Neural cell (in vitro differentiated cells): ENCODE measurements around the gene HCCS. TPM values are rescaled to one million over a fixed set of nuclear protein-coding genes. Genes with fewer than 3 reads are reported as not detected.

Source experiments
- H2AFZ ChIP-seq: fragments of 200-600, 300-800 bp; sonication (generic), shearing (Covaris generic); 2 replicates; pipeline ENCODE4 v1.6.0; 2014; ENCODE audit warnings: low read depth, mild to moderate bottlenecking, antibody characterized with exemption, low read length, moderate library complexity
- H3F3A ChIP-seq: fragments of 200-600 bp; shearing (Covaris generic); 2 replicates; pipeline ENCODE4 v1.6.1; 2016; ENCODE audit warnings: mild to moderate bottlenecking, moderate library complexity, mixed read lengths, antibody characterized with exemption, low read length; ENCODE audit not compliant: insufficient read depth, poor library complexity, severe bottlenecking
- H3K27ac ChIP-seq: fragments of 200-600, 300-800 bp; sonication (generic), shearing (Covaris generic); 2 replicates; pipeline ENCODE4 v1.5.1; 2014; ENCODE audit warnings: mild to moderate bottlenecking, low read length, moderate library complexity
- H3K27me3 ChIP-seq: fragments of 300-800, 200-600 bp; sonication (generic), shearing (Covaris generic); 2 replicates; pipeline ENCODE4 v1.6.0; 2014; ENCODE audit warnings: mild to moderate bottlenecking, low read depth, low read length, moderate library complexity; ENCODE audit not compliant: insufficient read depth
- H3K36me3 ChIP-seq: fragments of 300-800, 200-600 bp; sonication (generic), shearing (Covaris generic); 2 replicates; pipeline ENCODE4 v1.5.1; 2014; ENCODE audit warnings: mild to moderate bottlenecking, antibody characterized with exemption, low read length, moderate library complexity; ENCODE audit not compliant: insufficient read depth
- H3K4me2 ChIP-seq: fragments of 300-800, 200-600 bp; sonication (generic), shearing (Covaris generic); 2 replicates; pipeline ENCODE4 v1.6.0; 2014; ENCODE audit warnings: mild to moderate bottlenecking, low read length
- H3K4me3 ChIP-seq: fragments of 300-800, 200-600 bp; sonication (generic), shearing (Covaris generic); 2 replicates; pipeline ENCODE4 v1.5.1; 2014; ENCODE audit warnings: mild to moderate bottlenecking, low read length, moderate library complexity
- H3K79me2 ChIP-seq: fragments of 200-600 bp; shearing (Covaris generic); replicated peaks from 2 replicates; pipeline ENCODE4 v1.6.0; 2014; ENCODE audit warnings: mild to moderate bottlenecking, low read length, moderate library complexity; ENCODE audit not compliant: insufficient read depth
- H3K9ac ChIP-seq: fragments of 300-800, 200-600 bp; sonication (generic), shearing (Covaris generic); 2 replicates; pipeline ENCODE4 v1.6.1; 2016; ENCODE audit warnings: mild to moderate bottlenecking, low read length, mixed read lengths
- H3K9me2 ChIP-seq: fragments of 200-600 bp; shearing (Covaris generic); 2 replicates; pipeline ENCODE4 v1.6.1; 2016; ENCODE audit warnings: mild to moderate bottlenecking, low read length, mixed read lengths; ENCODE audit not compliant: insufficient read depth
- H3K9me3 ChIP-seq: fragments of 200-600, 300-800 bp; sonication (generic), shearing (Covaris generic); 2 replicates; pipeline ENCODE4 v1.6.1; 2016; ENCODE audit warnings: mild to moderate bottlenecking, mixed run types, low read length, moderate library complexity, mixed read lengths
- H4K20me1 ChIP-seq: fragments of 200-600 bp; shearing (Covaris generic); 2 replicates; pipeline ENCODE4 v1.6.1; 2016; ENCODE audit warnings: mild to moderate bottlenecking, mixed run types; ENCODE audit not compliant: insufficient read depth
- CTCF ChIP-seq: fragments of 450-650 bp; IDR thresholded peaks from 2 replicates; pipeline ENCODE4 v1.5.1; 2014; ENCODE audit warnings: antibody characterized with exemption, mild to moderate bottlenecking, moderate library complexity; ENCODE audit not compliant: poor library complexity, severe bottlenecking
- EP300 ChIP-seq: fragments of 450-650 bp; conservative IDR thresholded peaks from 2 replicates; pipeline ENCODE4 v1.6.1; 2014; ENCODE audit warnings: antibody characterized with exemption, mild to moderate bottlenecking, moderate library complexity; ENCODE audit not compliant: poor library complexity, severe bottlenecking
- EZH2 ChIP-seq: fragments of 200-600, 300-800 bp; shearing (Covaris generic), sonication (generic); IDR thresholded peaks from 2 replicates; pipeline ENCODE4 v1.6.1; 2014; ENCODE audit warnings: antibody characterized with exemption, low read length, borderline replicate concordance, mild to moderate bottlenecking; ENCODE audit not compliant: insufficient read depth, poor library complexity, severe bottlenecking
- MXI1 ChIP-seq: fragments of 450-650 bp; conservative IDR thresholded peaks from 2 replicates; pipeline ENCODE4 v1.6.1; 2014; ENCODE audit warnings: antibody characterized with exemption, mild to moderate bottlenecking; ENCODE audit not compliant: poor library complexity, severe bottlenecking
- POLR2AphosphoS5 ChIP-seq: IDR thresholded peaks from 2 replicates; pipeline ENCODE4 v1.6.1; 2012
- RAD21 ChIP-seq: fragments of 450-650 bp; conservative IDR thresholded peaks from 2 replicates; pipeline ENCODE4 v1.6.1; 2014; ENCODE audit warnings: antibody characterized with exemption, mild to moderate bottlenecking, moderate library complexity
- REST ChIP-seq: IDR thresholded peaks from 2 replicates; pipeline ENCODE4 v1.6.1; 2012; ENCODE audit warnings: borderline replicate concordance
- SMC3 ChIP-seq: fragments of 450-650 bp; conservative IDR thresholded peaks from 2 replicates; pipeline ENCODE4 v1.6.1; 2014; ENCODE audit warnings: antibody characterized with exemption, mild to moderate bottlenecking, moderate library complexity; ENCODE audit not compliant: poor library complexity
- TAF1 ChIP-seq: IDR thresholded peaks from 2 replicates; pipeline ENCODE4 v1.6.1; 2012; ENCODE audit warnings: low read depth
- polyA plus RNA-seq: library from polyadenylated mRNA; depleted of rRNA; stranded (reverse); fragments of >200 nt; gene quantifications from 2 replicates; pipeline ENCODE4 v1.2.3, GENCODE V29; 2014
- small RNA-seq, 3 experiments: library from RNA; depleted of rRNA; stranded (forward); fragments of <200 nt; gene quantifications; one replicate each; pipeline ENCODE3, GENCODE V24; 2012

HCCS gene
- polyA plus RNA-seq, 1 donor from 2014 or later = 17.6 TPM

- H3K9ac ChIP-seq = no peak overlapping the region
- no peaks in the 10 kb centered on the region for H3K79me2 ChIP-seq
- H4K20me1 ChIP-seq = no peaks in the 10 kb centered on the region
- H3F3A ChIP-seq = no peaks in the 10 kb centered on the region
- no peaks in the 10 kb centered on the region for H3K36me3 ChIP-seq
- H3K9me2 ChIP-seq = no peaks in the 10 kb centered on the region
- no peak for TF ChIP-seq CTCF
- TF ChIP-seq MXI1 = no peak
- TF ChIP-seq EP300 = no peak
- TF ChIP-seq EZH2 = no peak
- TF ChIP-seq TAF1 = no peak
- no peak for TF ChIP-seq SMC3
- TF ChIP-seq POLR2AphosphoS5 = no peak
- no peak for TF ChIP-seq RAD21
- no peak for TF ChIP-seq REST
- H3K9me3 ChIP-seq = no peaks in the 10 kb centered on the region
- H2AFZ ChIP-seq = no peak overlapping the region
- H3K27me3 ChIP-seq = no peaks in the 10 kb centered on the region
- H3K4me2 ChIP-seq = no peak overlapping the region
- no peak overlapping the region for H3K4me3 ChIP-seq
- no peak overlapping the region for H3K27ac ChIP-seq
These were observed 61.3 kb downstream of the HCCS start for GRCh38 chrX:11172415-11172814.

Small RNAs within 50 kb of the gene (small RNA-seq; reads per million reads assigned to genes)
- gene RF00019 (0 to 1.2 (median 0) reads per million in 3 experiments), gene RF02271 (0 reads per million in 3 experiments)

Other genes starting within 250 kb of the HCCS start
- gene AMELX, start 182.1 kb downstream of the HCCS start, polyA plus RNA-seq = not detected in 2 replicates